NOMO-1 treated with dmso at 0.1 percent for 144 hours (cell line): ENCODE measurements around the gene YPEL3.

Experiments
- DNase-seq: peaks from one replicate; lab custom pipeline; 2025; ENCODE audit not compliant: unreplicated experiment; lab: John Stamatoyannopoulos, UW

Gene YPEL3

GRCh38 chr16:30090610-30091331, 5.2 kb downstream of the YPEL3 start:
- no peak for DNase-seq

- DNase-seq: no peak
Measured at GRCh38 chr16:30088832-30089624, 7.0 kb downstream of the YPEL3 start.

- no peak for DNase-seq
Measured at GRCh38 chr16:30088237-30088831, 7.7 kb downstream of the YPEL3 start.

GRCh38 chr16:30087181-30087898, 8.7 kb downstream of the YPEL3 start:
- peak; percentile 89 for DNase-seq

- no peak for DNase-seq
Measured at GRCh38 chr16:30086291-30087140, 9.5 kb downstream of the YPEL3 start.

GRCh38 chr16:30085820-30086219, 10.2 kb downstream of the YPEL3 start:
- no peak for DNase-seq

- no peak for DNase-seq
Measured at GRCh38 chr16:30085247-30085646, 10.8 kb downstream of the YPEL3 start.

GRCh38 chr16:30084816-30085159, 11.2 kb downstream of the YPEL3 start:
- DNase-seq: no peak

GRCh38 chr16:30084096-30084815, 11.8 kb downstream of the YPEL3 start:
- no peak for DNase-seq

- DNase-seq: no peak
Measured at GRCh38 chr16:30083216-30084055, 12.6 kb downstream of the YPEL3 start.

GRCh38 chr16:30082545-30083090, 13.4 kb downstream of the YPEL3 start:
- DNase-seq: no peak

- DNase-seq: no peak
Measured at GRCh38 chr16:30079480-30079879, 16.5 kb downstream of the YPEL3 start.

- DNase-seq: no peak
Measured at GRCh38 chr16:30078744-30079143, 17.3 kb downstream of the YPEL3 start.

- no peak for DNase-seq
Measured at GRCh38 chr16:30077656-30078055, 18.4 kb downstream of the YPEL3 start.

GRCh38 chr16:30076276-30076791, 19.7 kb downstream of the YPEL3 start:
- DNase-seq: no peak

GRCh38 chr16:30075503-30076275, 20.3 kb downstream of the YPEL3 start, which contains the start of gene PPP4C:
Gene PPP4C, plus strand, starts transcription at chr16:30075994. Its CDS starts 384 bp downstream, at chr16:30076378.
- DNase-seq: peak; percentile 90

GRCh38 chr16:30070490-30070889, 25.5 kb downstream of the YPEL3 start:
- DNase-seq: no peak
